Skeletal muscle satellite cell (primary cell): ENCODE results near the gene MGLL.

ENCODE experiments used
- H3K27me3 ChIP-seq: 2 replicates; pipeline ENCODE4 v1.7.0; 2013; ENCODE audit warnings: low read length; ENCODE audit not compliant: control insufficient read depth, insufficient read depth
- H3K36me3 ChIP-seq: 2 replicates; pipeline ENCODE4 v1.7.0; 2013; ENCODE audit warnings: mild to moderate bottlenecking, control low read depth, low read length; ENCODE audit not compliant: insufficient read depth
- H3K4me1 ChIP-seq: 2 replicates; pipeline ENCODE4 v1.7.0; 2013; ENCODE audit warnings: low read length; ENCODE audit not compliant: control insufficient read depth, insufficient read depth
- H3K4me2 ChIP-seq: 2 replicates; pipeline ENCODE4 v1.7.0; 2013; ENCODE audit warnings: mild to moderate bottlenecking, low read length
- H3K4me3 ChIP-seq: 2 replicates; pipeline ENCODE4 v1.7.0; 2013; ENCODE audit warnings: low read length
- H3K9ac ChIP-seq: 2 replicates; pipeline ENCODE4 v1.7.0; 2013; ENCODE audit warnings: mild to moderate bottlenecking, low read depth, low read length, moderate library complexity
- H3K9me3 ChIP-seq: replicated peaks from 2 replicates; pipeline ENCODE4 v1.7.0; 2013; ENCODE audit warnings: mild to moderate bottlenecking, control low read depth, low read length

The MGLL gene

DNA sequence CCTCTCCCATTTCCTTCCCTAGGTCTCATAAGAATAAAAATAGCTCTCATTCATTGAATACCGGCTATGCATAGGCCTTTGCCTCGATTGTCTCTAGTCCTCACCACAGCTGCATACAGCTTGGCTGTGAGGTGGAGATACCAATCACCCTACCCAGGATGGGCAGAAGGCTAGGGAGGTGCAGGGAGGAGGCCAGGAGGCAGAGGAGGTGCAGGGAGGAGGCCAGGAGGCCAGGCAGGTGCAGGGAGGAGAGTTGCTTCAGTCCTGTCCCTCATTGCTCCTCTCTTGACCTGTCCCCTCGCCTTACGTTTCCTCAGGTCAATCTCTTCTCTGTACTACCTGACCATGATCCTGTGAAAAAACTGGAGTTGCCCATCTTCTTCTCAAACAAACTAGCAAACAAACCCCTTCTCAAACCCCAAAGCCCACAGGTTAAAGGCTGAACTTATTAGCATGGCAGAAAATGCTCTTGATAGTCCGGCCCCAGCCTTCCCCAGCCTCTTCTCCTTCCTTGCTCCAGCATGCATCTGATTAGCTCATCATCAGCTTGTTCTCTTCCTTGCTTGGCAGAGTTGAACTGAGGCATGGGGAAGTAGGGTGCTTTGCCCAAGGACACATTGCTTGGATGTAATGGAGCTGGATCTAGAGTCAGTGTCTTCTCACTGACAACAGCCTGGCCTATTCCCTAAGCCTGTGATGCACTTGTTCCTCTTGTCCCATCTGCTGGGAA is 177.5 kb downstream of the MGLL start:
- no peak overlapping the region for H3K9ac ChIP-seq
- no peaks in the 10 kb centered on the region for H3K4me1 ChIP-seq
- H3K4me2 ChIP-seq = no peak overlapping the region
- H3K9me3 ChIP-seq = no peaks in the 10 kb centered on the region
- H3K27me3 ChIP-seq = peaks cover 5% of the 10 kb centered on the region
- no peaks in the 10 kb centered on the region for H3K36me3 ChIP-seq
- H3K4me3 ChIP-seq = no peak overlapping the region

- H3K4me3 ChIP-seq = no peak overlapping the region
- no peak overlapping the region for H3K9ac ChIP-seq
- no peaks in the 10 kb centered on the region for H3K4me1 ChIP-seq
- no peak overlapping the region for H3K4me2 ChIP-seq
- H3K9me3 ChIP-seq = no peaks in the 10 kb centered on the region
- no peaks in the 10 kb centered on the region for H3K36me3 ChIP-seq
- H3K27me3 ChIP-seq = peaks cover 13% of the 10 kb centered on the region
Observed at GRCh38 chr3:127640042-127640355, 182.3 kb downstream of the MGLL start.

- Histone ChIP-seq H3K36me3 (no peaks in the 10 kb centered on the region), H3K4me2 (no peak overlapping the region), H3K9ac (no peak overlapping the region), H3K27me3 (peaks cover 14% of the 10 kb centered on the region), H3K4me1 (no peaks in the 10 kb centered on the region), H3K9me3 (no peaks in the 10 kb centered on the region), H3K4me3 (no peak overlapping the region)
Observed at GRCh38 chr3:127639173-127640041, 182.9 kb downstream of the MGLL start.
